Progenitor cell of endocrine pancreas (in vitro differentiated cells): ENCODE results near the gene MEX3D. TPM values are rescaled to one million over a fixed set of nuclear protein-coding genes. Genes with fewer than 3 reads are reported as not detected.
"Not testable (repeated sequence)": the region's sequence is repeated elsewhere in the genome, so short reads cannot be mapped to it uniquely, and the experiment has no call there.

Experiments
- DNase-seq: peaks from one replicate; pipeline ENCODE4 v3.0.0; 2021; ENCODE audit warnings: low spot score; ENCODE audit not compliant: unreplicated experiment
- H3K27ac Mint-ChIP-seq: 2 replicates; pipeline ENCODE4 v1.8.0; 2021; ENCODE audit warnings: mild to moderate bottlenecking, moderate library complexity, mixed read lengths
- H3K27me3 Mint-ChIP-seq: 2 replicates; pipeline ENCODE4 v1.8.0; 2021; ENCODE audit warnings: mixed read lengths
- H3K36me3 Mint-ChIP-seq: 2 replicates; pipeline ENCODE4 v1.8.0; 2022; ENCODE audit warnings: mixed read lengths; ENCODE audit not compliant: insufficient read depth
- H3K4me1 Mint-ChIP-seq: 2 replicates; pipeline ENCODE4 v1.8.0; 2021; ENCODE audit warnings: low read depth, mixed read lengths
- H3K4me3 Mint-ChIP-seq: 2 replicates; pipeline ENCODE4 v1.8.0; 2021; ENCODE audit warnings: low read depth, mild to moderate bottlenecking, moderate library complexity, mixed read lengths
- H3K9me3 Mint-ChIP-seq: 2 replicates; pipeline ENCODE4 v1.8.0; 2021; ENCODE audit warnings: low read depth, mixed read lengths
- CTCF ChIP-seq: fragments of 200-600 bp; sonication (generic); IDR thresholded peaks from one replicate; pipeline ENCODE4 v1.5.0; 2021; ENCODE audit warnings: antibody characterized with exemption, mild to moderate bottlenecking; ENCODE audit not compliant: unreplicated experiment
- total RNA-seq: library from RNA; stranded (reverse); gene quantifications from 2 replicates; pipeline ENCODE4 v1.2.1, GENCODE V29; 2021

Gene MEX3D
- total RNA-seq, 1 donor from 2014 or later, result 124 TPM

GRCh38 chr19:1554968-1555367 lies 13.2 kb downstream of the MEX3D start:
- Mint-ChIP-seq H3K27me3 (no peaks in the 10 kb centered on the region), H3K36me3 (peaks cover 15% of the 10 kb centered on the region), H3K4me1 (no peaks in the 10 kb centered on the region), H3K9me3 (no peaks in the 10 kb centered on the region), H3K4me3 (no peak overlapping the region), H3K27ac (no peak overlapping the region)
- TF ChIP-seq CTCF, result no peak
- no peak for DNase-seq

- Mint-ChIP-seq H3K4me3 (no peak overlapping the region), H3K36me3 (peaks cover 15% of the 10 kb centered on the region), H3K27ac (no peak overlapping the region), H3K27me3 (no peaks in the 10 kb centered on the region), H3K9me3 (no peaks in the 10 kb centered on the region), H3K4me1 (no peaks in the 10 kb centered on the region)
- DNase-seq, result no peak
- no peak for TF ChIP-seq CTCF
These were observed 14.7 kb downstream of the MEX3D start for GRCh38 chr19:1553415-1553814.

- H3K4me3 Mint-ChIP-seq, result no peak overlapping the region
- no peaks in the 10 kb centered on the region for H3K9me3 Mint-ChIP-seq
- H3K36me3 Mint-ChIP-seq, result peaks cover 5% of the 10 kb centered on the region
- peak overlapping the region; percentile 9 for H3K27ac Mint-ChIP-seq
- no peaks in the 10 kb centered on the region for H3K27me3 Mint-ChIP-seq
- H3K4me1 Mint-ChIP-seq, result no peaks in the 10 kb centered on the region
- no peak for TF ChIP-seq CTCF
- no peak for DNase-seq
These were observed 16.8 kb downstream of the MEX3D start for GRCh38 chr19:1551068-1552040.

GRCh38 chr19:1549332-1549945 lies 18.7 kb downstream of the MEX3D start:
- TF ChIP-seq CTCF, result no peak
- H3K27ac Mint-ChIP-seq, result no peak overlapping the region
- H3K4me1 Mint-ChIP-seq, result no peaks in the 10 kb centered on the region
- H3K4me3 Mint-ChIP-seq, result no peak overlapping the region
- H3K36me3 Mint-ChIP-seq, result peaks cover 3% of the 10 kb centered on the region
- no peaks in the 10 kb centered on the region for H3K9me3 Mint-ChIP-seq
- DNase-seq, result no peak
- peaks cover 9% of the 10 kb centered on the region for H3K27me3 Mint-ChIP-seq

- no peak overlapping the region for H3K4me3 Mint-ChIP-seq
These were observed 27.7 kb downstream of the MEX3D start for GRCh38 chr19:1540365-1540925.

GRCh38 chr19:1539749-1540148 lies 28.4 kb downstream of the MEX3D start:
- not testable (repeated sequence) for H3K4me3 Mint-ChIP-seq, DNase-seq, H3K4me1 Mint-ChIP-seq, H3K36me3 Mint-ChIP-seq, H3K27ac Mint-ChIP-seq, H3K9me3 Mint-ChIP-seq
- H3K27me3 Mint-ChIP-seq, result peaks cover 26% of the 10 kb centered on the region

More at GRCh38 chr19:1540365-1540925, 27.7 kb downstream of the MEX3D start:
- no peaks in the 10 kb centered on the region for H3K36me3 Mint-ChIP-seq
- TF ChIP-seq CTCF, result no peak
- H3K9me3 Mint-ChIP-seq, result no peaks in the 10 kb centered on the region
- H3K27me3 Mint-ChIP-seq, result peaks cover 26% of the 10 kb centered on the region
- H3K4me1 Mint-ChIP-seq, result no peaks in the 10 kb centered on the region
- no peak for DNase-seq
- no peak overlapping the region for H3K27ac Mint-ChIP-seq
